ENCODE results near the gene MAEA. TPM values are rescaled to one million over a fixed set of nuclear protein-coding genes. Genes with fewer than 3 reads are reported as not detected.

MAEA gene
- total and polyA plus RNA-seq, 2 experiments from 2014 or later: 49.8 to 99.0 TPM

DNA sequence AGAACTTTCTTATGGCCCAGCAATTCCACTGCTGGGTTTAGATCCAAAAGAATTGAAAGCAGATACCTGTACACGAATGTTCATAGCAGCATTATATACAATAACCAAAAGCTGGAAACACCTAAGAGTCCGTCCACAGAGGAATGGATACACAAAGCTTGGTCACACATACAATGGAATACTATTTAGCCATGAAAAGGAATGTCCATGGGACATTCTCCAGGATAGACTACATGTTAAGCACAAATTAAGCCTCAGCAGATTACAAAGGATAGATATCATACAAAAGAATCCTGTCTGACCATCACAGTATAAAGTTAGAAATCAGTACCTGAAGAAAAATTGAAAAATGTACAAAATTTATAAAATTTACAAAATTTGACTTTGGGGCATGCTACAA lies 12.7 kb upstream of the MAEA start:
- Mint-ChIP-seq H3K4me1 (no peaks in the 10 kb centered on the region), H3K27ac (no peak overlapping the region), H3K27me3 (ENCODE audit: insufficient read depth, low read depth, poor library complexity) (peaks cover 6% of the 10 kb centered on the region), H3K9me3 (peaks cover 43% of the 10 kb centered on the region), H3K4me3 (no peak overlapping the region), H3K36me3 (ENCODE audit: low read depth) (peaks cover 4% of the 10 kb centered on the region; the same call in 2 of the 3 replicates)
- TF ChIP-seq, protein P1, sequence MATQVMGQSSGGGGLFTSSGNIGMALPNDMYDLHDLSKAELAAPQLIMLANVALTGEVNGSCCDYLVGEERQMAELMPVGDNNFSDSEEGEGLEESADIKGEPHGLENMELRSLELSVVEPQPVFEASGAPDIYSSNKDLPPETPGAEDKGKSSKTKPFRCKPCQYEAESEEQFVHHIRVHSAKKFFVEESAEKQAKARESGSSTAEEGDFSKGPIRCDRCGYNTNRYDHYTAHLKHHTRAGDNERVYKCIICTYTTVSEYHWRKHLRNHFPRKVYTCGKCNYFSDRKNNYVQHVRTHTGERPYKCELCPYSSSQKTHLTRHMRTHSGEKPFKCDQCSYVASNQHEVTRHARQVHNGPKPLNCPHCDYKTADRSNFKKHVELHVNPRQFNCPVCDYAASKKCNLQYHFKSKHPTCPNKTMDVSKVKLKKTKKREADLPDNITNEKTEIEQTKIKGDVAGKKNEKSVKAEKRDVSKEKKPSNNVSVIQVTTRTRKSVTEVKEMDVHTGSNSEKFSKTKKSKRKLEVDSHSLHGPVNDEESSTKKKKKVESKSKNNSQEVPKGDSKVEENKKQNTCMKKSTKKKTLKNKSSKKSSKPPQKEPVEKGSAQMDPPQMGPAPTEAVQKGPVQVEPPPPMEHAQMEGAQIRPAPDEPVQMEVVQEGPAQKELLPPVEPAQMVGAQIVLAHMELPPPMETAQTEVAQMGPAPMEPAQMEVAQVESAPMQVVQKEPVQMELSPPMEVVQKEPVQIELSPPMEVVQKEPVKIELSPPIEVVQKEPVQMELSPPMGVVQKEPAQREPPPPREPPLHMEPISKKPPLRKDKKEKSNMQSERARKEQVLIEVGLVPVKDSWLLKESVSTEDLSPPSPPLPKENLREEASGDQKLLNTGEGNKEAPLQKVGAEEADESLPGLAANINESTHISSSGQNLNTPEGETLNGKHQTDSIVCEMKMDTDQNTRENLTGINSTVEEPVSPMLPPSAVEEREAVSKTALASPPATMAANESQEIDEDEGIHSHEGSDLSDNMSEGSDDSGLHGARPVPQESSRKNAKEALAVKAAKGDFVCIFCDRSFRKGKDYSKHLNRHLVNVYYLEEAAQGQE (IDR thresholded peaks at IDR 0.05; ENCODE audit: unreplicated experiment): no peak
- TF ChIP-seq, protein P2, sequence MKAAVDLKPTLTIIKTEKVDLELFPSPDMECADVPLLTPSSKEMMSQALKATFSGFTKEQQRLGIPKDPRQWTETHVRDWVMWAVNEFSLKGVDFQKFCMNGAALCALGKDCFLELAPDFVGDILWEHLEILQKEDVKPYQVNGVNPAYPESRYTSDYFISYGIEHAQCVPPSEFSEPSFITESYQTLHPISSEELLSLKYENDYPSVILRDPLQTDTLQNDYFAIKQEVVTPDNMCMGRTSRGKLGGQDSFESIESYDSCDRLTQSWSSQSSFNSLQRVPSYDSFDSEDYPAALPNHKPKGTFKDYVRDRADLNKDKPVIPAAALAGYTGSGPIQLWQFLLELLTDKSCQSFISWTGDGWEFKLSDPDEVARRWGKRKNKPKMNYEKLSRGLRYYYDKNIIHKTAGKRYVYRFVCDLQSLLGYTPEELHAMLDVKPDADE (IDR thresholded peaks at IDR 0.05): no peak
- TF ChIP-seq NANOG (IDR thresholded peaks at IDR 0.05; ENCODE audit: borderline replicate concordance) (no peak), STAT1 (IDR thresholded peaks at IDR 0.05; ENCODE audit: unreplicated experiment) (no peak)
- no peaks in the 10 kb centered on the region for H4K20me1 ChIP-seq (replicated peaks; ENCODE audit: insufficient read depth)
- no peak for DNase-seq (ENCODE audit: low spot score)
- H2AFZ ChIP-seq: no peak overlapping the region
- H3K4me3 ChIP-seq: no peak overlapping the region
- no peak overlapping the region for H3K4me2 ChIP-seq
- no peaks in the 10 kb centered on the region for H3K4me1 ChIP-seq (ENCODE audit: insufficient read depth)
- H3K36me3 ChIP-seq (ENCODE audit: insufficient read depth): no peaks in the 10 kb centered on the region
- no peaks in the 10 kb centered on the region for H3K27me3 ChIP-seq (ENCODE audit: insufficient read depth)
- no peak overlapping the region for H3K27ac ChIP-seq (ENCODE audit: low read depth)
- no peaks in the 10 kb centered on the region; the same call in 1 of the 2 replicates for H3K9me2 ChIP-seq (ENCODE audit: insufficient read depth)
- no peak for ATAC-seq
- no peaks in the 10 kb centered on the region for H3K79me2 ChIP-seq (replicated peaks; ENCODE audit: insufficient read depth)
- H3F3A ChIP-seq (replicated peaks; ENCODE audit: low read depth): no peaks in the 10 kb centered on the region

GRCh38 chr4:1277667-1278665 lies 11.7 kb upstream of the MAEA start:
- Histone ChIP-seq H3F3A (replicated peaks; ENCODE audit: low read depth) (no peaks in the 10 kb centered on the region), H3K4me2 (no peak overlapping the region), H3K27me3 (ENCODE audit: insufficient read depth) (no peaks in the 10 kb centered on the region), H2AFZ (no peak overlapping the region), H3K9me2 (ENCODE audit: insufficient read depth) (no peaks in the 10 kb centered on the region; the same call in 1 of the 2 replicates), H3K4me1 (ENCODE audit: insufficient read depth) (no peaks in the 10 kb centered on the region), H3K27ac (ENCODE audit: low read depth) (no peak overlapping the region), H4K20me1 (replicated peaks; ENCODE audit: insufficient read depth) (no peaks in the 10 kb centered on the region), H3K36me3 (ENCODE audit: insufficient read depth) (no peaks in the 10 kb centered on the region), H3K79me2 (replicated peaks; ENCODE audit: insufficient read depth) (no peaks in the 10 kb centered on the region), H3K4me3 (no peak overlapping the region)
- Mint-ChIP-seq H3K4me3 (no peak overlapping the region), H3K36me3 (ENCODE audit: low read depth) (peaks cover 4% of the 10 kb centered on the region; the same call in 2 of the 3 replicates), H3K27ac (no peak overlapping the region), H3K27me3 (ENCODE audit: insufficient read depth, low read depth, poor library complexity) (peaks cover 9% of the 10 kb centered on the region), H3K9me3 (peaks cover 48% of the 10 kb centered on the region), H3K4me1 (no peaks in the 10 kb centered on the region)
- no peak for TF ChIP-seq JUNB (IDR thresholded peaks at IDR 0.05; ENCODE audit: unreplicated experiment)
- TF ChIP-seq, protein P3, sequence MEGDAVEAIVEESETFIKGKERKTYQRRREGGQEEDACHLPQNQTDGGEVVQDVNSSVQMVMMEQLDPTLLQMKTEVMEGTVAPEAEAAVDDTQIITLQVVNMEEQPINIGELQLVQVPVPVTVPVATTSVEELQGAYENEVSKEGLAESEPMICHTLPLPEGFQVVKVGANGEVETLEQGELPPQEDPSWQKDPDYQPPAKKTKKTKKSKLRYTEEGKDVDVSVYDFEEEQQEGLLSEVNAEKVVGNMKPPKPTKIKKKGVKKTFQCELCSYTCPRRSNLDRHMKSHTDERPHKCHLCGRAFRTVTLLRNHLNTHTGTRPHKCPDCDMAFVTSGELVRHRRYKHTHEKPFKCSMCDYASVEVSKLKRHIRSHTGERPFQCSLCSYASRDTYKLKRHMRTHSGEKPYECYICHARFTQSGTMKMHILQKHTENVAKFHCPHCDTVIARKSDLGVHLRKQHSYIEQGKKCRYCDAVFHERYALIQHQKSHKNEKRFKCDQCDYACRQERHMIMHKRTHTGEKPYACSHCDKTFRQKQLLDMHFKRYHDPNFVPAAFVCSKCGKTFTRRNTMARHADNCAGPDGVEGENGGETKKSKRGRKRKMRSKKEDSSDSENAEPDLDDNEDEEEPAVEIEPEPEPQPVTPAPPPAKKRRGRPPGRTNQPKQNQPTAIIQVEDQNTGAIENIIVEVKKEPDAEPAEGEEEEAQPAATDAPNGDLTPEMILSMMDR (conservative IDR thresholded peaks at IDR 0.05; ENCODE audit: low read depth in 2 of 2): peak in 1 of 2 experiments; percentile 11; a peak in 1 of 4 replicates
- TF ChIP-seq STAT1 (IDR thresholded peaks at IDR 0.05; ENCODE audit: unreplicated experiment): no peak
- no peak for DNase-seq (ENCODE audit: low spot score)
- ATAC-seq: no peak
